A673 (cell line): ENCODE data around the gene ZIK1. TPM values are rescaled to one million over a fixed set of nuclear protein-coding genes. Genes with fewer than 3 reads are reported as not detected.

Experiments
- BruUV-seq: library from RNA; stranded (reverse); fragments of 400-500 nt; replicated peaks from 2 replicates; lab custom pipeline; 2021; lab: Mats Ljungman, UMichigan
- CTCF ChIA-PET: fragments of 300-600 bp; sonication (Branson Sonifier 250); formaldehyde crosslinking; loops from one replicate; lab custom pipeline; 2022; ENCODE audit warnings: antibody characterized with exemption; lab: Charles Lee
- POLR2A ChIA-PET: fragments of 300-600 bp; sonication (Branson Sonifier 250); formaldehyde crosslinking; loops from one replicate; lab custom pipeline; 2022; ENCODE audit warnings: antibody characterized with exemption; ENCODE audit not compliant: low non-redundant PET; lab: Charles Lee
- DNase-seq: peaks from one replicate; pipeline ENCODE4 v3.0.0-alpha.2; 2015; ENCODE audit warnings: low spot score
- H3K27ac ChIP-seq: fragments of 200-600 bp; sonication (generic); 2 replicates; pipeline ENCODE4 v1.5.1; 2016; ENCODE audit warnings: mixed run types, low read depth, mild to moderate bottlenecking, mixed read lengths, antibody characterized with exemption, low read length; ENCODE audit not compliant: poor library complexity, severe bottlenecking
- H3K27me3 ChIP-seq: fragments of 200-600 bp; sonication (generic); replicated peaks from 2 replicates; pipeline ENCODE4 v1.6.1; 2017; ENCODE audit warnings: mixed run types, low read depth, mild to moderate bottlenecking, mixed read lengths, antibody characterized with exemption, low read length; ENCODE audit not compliant: insufficient read depth, poor library complexity
- H3K36me3 ChIP-seq: fragments of 200-600 bp; sonication (generic); 2 replicates; pipeline ENCODE4 v1.6.1; 2016; ENCODE audit warnings: mixed run types, mild to moderate bottlenecking, mixed read lengths, antibody characterized with exemption, low read length; ENCODE audit not compliant: insufficient read depth, poor library complexity, severe bottlenecking
- H3K4me1 ChIP-seq: fragments of 200-600 bp; sonication (generic); 2 replicates; pipeline ENCODE4 v1.6.1; 2017; ENCODE audit warnings: mixed run types, mild to moderate bottlenecking, mixed read lengths, antibody characterized with exemption, low read length; ENCODE audit not compliant: insufficient read depth, poor library complexity, severe bottlenecking
- H3K4me3 ChIP-seq: fragments of 200-600 bp; sonication (generic); 2 replicates; pipeline ENCODE4 v1.5.1; 2016; ENCODE audit warnings: low read depth, mixed run types, mild to moderate bottlenecking, mixed read lengths, low read length; ENCODE audit not compliant: poor library complexity, severe bottlenecking
- H3K9me3 ChIP-seq: fragments of 200-600 bp; sonication (generic); 2 replicates; pipeline ENCODE4 v1.6.1; 2016; ENCODE audit warnings: mixed run types, low read depth, mild to moderate bottlenecking, mixed read lengths, antibody characterized with exemption, low read length; ENCODE audit not compliant: poor library complexity, severe bottlenecking
- EZH2 ChIP-seq: fragments of 200-600 bp; sonication (generic); IDR thresholded peaks from 2 replicates; pipeline ENCODE4 v1.6.1; 2017; ENCODE audit warnings: borderline replicate concordance, low read depth, mild to moderate bottlenecking, mixed read lengths, antibody characterized with exemption, low read length; ENCODE audit not compliant: poor library complexity, severe bottlenecking
- intact Hi-C: fragments of 100-400 bp; cut with micrococcal nuclease; formaldehyde crosslinking; loops from one replicate; pipeline ENCODE4 v1.10.0; 2022; ENCODE audit not compliant: unreplicated experiment
- total RNA-seq: library from RNA; stranded (reverse); gene quantifications from 2 replicates; pipeline ENCODE4 v1.2.3, GENCODE V29; 2021
- TF ChIP-seq, protein P1 (sequence below): fragments of 300-800, 200-600 bp; sonication (generic); conservative IDR thresholded peaks from 2 replicates; pipeline ENCODE4 v1.5.1; 2017; ENCODE audit warnings: low read depth, mild to moderate bottlenecking, antibody characterized with exemption, low read length, moderate library complexity, mixed read lengths

ZIK1 gene
- total RNA-seq, 1 experiment from 2014 or later, result 16.7 TPM

- peak within 1 kb of the TSS; percentile 79 for H3K27ac ChIP-seq
- H3K9me3 ChIP-seq, result peaks cover 55% of the 10 kb centered on the region
- H3K4me1 ChIP-seq, result no peaks in the 10 kb centered on the region
- H3K36me3 ChIP-seq, result peaks cover 43% of the 10 kb centered on the region
- peak within 1 kb of the TSS; percentile 85 for H3K4me3 ChIP-seq
- ChIA-PET CTCF (no interaction called here), POLR2A (no interaction called here)
- intact Hi-C loops, result no loop called here
- no TSS peak for BruUV-seq
- DNase-seq, result peak; percentile 96
- TF ChIP-seq EZH2, result no peak
- TF ChIP-seq, protein P1, sequence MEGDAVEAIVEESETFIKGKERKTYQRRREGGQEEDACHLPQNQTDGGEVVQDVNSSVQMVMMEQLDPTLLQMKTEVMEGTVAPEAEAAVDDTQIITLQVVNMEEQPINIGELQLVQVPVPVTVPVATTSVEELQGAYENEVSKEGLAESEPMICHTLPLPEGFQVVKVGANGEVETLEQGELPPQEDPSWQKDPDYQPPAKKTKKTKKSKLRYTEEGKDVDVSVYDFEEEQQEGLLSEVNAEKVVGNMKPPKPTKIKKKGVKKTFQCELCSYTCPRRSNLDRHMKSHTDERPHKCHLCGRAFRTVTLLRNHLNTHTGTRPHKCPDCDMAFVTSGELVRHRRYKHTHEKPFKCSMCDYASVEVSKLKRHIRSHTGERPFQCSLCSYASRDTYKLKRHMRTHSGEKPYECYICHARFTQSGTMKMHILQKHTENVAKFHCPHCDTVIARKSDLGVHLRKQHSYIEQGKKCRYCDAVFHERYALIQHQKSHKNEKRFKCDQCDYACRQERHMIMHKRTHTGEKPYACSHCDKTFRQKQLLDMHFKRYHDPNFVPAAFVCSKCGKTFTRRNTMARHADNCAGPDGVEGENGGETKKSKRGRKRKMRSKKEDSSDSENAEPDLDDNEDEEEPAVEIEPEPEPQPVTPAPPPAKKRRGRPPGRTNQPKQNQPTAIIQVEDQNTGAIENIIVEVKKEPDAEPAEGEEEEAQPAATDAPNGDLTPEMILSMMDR, result no peak
- no peaks in the 10 kb centered on the region for H3K27me3 ChIP-seq
These were observed 30.2 kb downstream of the ZIK1 start, which contains the start of gene ZNF134 for GRCh38 chr19:57613941-57614743. ZNF134 (plus strand) TSS chr19:57614242; CDS start chr19:57619469, 5,227 bp downstream.

DNA sequence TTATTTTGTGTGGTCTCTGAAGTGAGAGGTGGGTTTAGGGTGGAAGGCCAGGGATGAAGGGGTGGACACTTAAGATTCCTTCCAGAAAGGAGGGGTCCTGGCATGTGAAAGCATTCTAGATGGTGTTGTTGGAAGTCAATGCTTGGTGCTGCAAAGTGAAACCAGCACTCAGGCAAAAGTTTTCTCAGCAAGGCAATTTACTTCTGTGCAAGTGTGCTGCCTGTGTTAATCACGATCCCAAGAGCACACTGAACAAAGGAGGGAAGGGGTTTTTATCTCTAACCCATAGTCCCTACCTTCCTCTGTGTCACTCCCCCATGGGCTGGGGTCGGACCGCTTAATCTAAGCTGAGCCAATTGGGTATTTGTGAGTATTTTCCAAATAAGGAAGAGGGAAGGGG, 31.4 kb downstream of the ZIK1 start:
- H3K4me3 ChIP-seq, result peak overlapping the region; percentile 85
- peaks cover 63% of the 10 kb centered on the region for H3K9me3 ChIP-seq
- no peak overlapping the region for H3K27ac ChIP-seq
- no TSS peak for BruUV-seq
- TF ChIP-seq, protein P1, result no peak
- TF ChIP-seq EZH2, result no peak
- DNase-seq, result no peak
- H3K4me1 ChIP-seq, result no peaks in the 10 kb centered on the region
- POLR2A ChIA-PET, result no interaction called here
- no peaks in the 10 kb centered on the region for H3K27me3 ChIP-seq
- CTCF ChIA-PET, result no interaction called here
- H3K36me3 ChIP-seq, result peaks cover 56% of the 10 kb centered on the region
- intact Hi-C loops, result no loop called here

DNA sequence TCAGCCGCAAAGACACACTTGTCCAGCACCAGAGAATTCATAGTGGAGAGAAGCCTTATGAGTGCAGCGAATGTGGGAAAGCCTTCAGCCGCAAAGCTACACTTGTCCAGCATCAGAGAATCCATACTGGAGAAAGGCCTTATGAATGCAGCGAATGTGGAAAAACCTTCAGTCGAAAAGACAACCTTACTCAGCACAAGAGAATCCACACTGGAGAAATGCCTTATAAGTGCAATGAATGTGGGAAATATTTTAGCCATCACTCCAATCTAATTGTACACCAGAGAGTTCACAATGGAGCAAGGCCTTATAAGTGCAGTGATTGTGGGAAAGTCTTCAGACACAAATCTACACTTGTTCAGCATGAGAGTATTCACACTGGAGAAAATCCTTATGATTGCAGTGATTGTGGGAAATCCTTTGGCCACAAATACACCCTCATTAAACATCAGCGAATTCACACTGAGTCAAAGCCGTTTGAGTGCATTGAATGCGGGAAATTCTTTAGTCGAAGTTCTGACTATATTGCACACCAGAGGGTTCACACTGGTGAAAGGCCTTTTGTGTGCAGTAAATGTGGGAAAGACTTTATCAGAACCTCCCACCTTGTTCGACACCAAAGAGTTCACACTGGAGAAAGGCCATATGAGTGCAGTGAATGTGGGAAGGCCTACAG, 36.9 kb downstream of the ZIK1 start:
- peaks cover 100% of the 10 kb centered on the region for H3K9me3 ChIP-seq
- H3K4me1 ChIP-seq, result no peaks in the 10 kb centered on the region
- H3K36me3 ChIP-seq, result peaks cover 88% of the 10 kb centered on the region
- no peak for TF ChIP-seq EZH2
- TF ChIP-seq, protein P1, result no peak
- no peak overlapping the region for H3K27ac ChIP-seq
- ChIA-PET POLR2A (no interaction called here), CTCF (no interaction called here)
- H3K27me3 ChIP-seq, result no peaks in the 10 kb centered on the region
- BruUV-seq, result no TSS peak
- no peak for DNase-seq
- intact Hi-C loops, result no loop called here
- H3K4me3 ChIP-seq, result no peak overlapping the region
